ENCODE measurements around the gene CYB5A. TPM values are rescaled to one million over a fixed set of nuclear protein-coding genes. Genes with fewer than 3 reads are reported as not detected.

The CYB5A gene
- total RNA-seq, 3 donors from 2014 or later (not counting 1 experiment from before 2014, with no cell fraction given) = 10.4 to 14.6 (median 13.0) TPM

DNA sequence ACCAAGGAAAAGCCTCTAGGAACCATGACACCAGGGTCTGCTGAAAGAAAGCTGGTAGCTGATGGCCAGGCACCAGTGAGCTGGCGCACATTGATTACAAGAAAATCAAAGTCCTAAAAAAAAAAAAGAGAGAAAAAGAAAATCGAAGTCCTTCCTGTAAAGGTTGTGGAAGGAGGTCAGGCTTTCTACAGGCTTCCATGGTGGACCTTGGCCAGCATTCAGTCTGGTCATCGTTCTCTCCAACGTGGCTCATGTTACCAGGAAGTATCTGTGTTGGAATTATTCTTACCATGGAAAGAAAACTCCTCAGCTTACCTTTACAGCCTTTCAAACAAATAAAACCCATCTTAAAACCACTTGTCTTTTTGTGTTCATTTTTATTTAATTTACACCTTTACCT is 65.6 kb downstream of the CYB5A start:
- no peak for ATAC-seq

DNA sequence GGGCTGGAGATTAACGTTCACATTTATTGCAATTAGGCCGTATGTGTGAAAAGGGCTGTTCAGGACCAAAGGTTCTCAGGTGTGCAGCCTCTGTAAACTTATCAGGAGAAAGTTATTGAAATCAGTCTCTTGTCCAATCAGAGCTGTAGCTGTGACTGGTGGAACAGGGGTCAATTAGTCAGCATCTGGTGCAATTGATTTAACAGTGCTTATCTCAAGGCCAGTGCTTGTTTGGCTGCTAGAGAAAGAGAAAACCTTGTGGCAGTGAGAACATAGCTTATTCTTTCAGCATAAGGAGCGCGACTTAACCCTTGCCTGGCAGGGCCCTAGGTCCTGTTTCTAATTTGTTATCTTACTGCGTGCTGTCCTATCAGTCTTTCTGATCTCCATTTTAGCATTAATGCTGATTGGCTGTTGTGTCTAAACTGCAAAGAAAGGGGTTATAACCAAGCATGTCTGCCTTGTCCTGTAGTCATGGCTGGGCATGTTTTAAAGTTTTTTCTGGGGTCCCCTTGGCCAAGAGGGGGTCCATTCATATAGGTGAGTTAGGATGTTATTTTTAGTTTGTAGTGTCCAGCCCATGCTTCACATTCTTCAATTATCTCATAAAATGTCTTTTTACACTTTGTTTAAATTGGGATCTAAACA is 66.4 kb downstream of the CYB5A start:
- no peak for DNase-seq
- Histone ChIP-seq H3K36me3 (ENCODE audit: control insufficient read depth, insufficient read depth, low read length) (no peaks in the 10 kb centered on the region), H3K27ac (ENCODE audit: low read length) (no peak overlapping the region), H3K4me3 (ENCODE audit: low read length) (no peak overlapping the region), H3K27me3 (ENCODE audit: control insufficient read depth, insufficient read depth, low read length) (no peaks in the 10 kb centered on the region), H3K9me3 (ENCODE audit: control insufficient read depth, insufficient read depth, low read length) (no peaks in the 10 kb centered on the region), H3K4me1 (ENCODE audit: control insufficient read depth, insufficient read depth, low read length) (no peaks in the 10 kb centered on the region)
- no peak for ATAC-seq
- Mint-ChIP-seq H3K36me3 (no peaks in the 10 kb centered on the region), H3K27me3 (ENCODE audit: low read depth in 2 of 2) (peaks cover 2 to 11% of the 10 kb centered on the region in 2 donors), H3K4me1 (no peaks in the 10 kb centered on the region), H3K4me3 (no peak overlapping the region), H3K27ac (no peak overlapping the region), H3K9me3 (no peaks in the 10 kb centered on the region)
- TF ChIP-seq CTCF (IDR thresholded peaks at IDR 0.05) = no peak
- WGBS (ENCODE audit: insufficient coverage) = 94% methylated on average over 5 of the region's 5 CpGs
- intact Hi-C loops (cut with micrococcal nuclease) = no loop called here

More for the DNA sequence above, 65.6 kb downstream of the CYB5A start:
- Mint-ChIP-seq H3K27me3 (ENCODE audit: low read depth in 2 of 2) (peaks cover 2 to 11% of the 10 kb centered on the region in 2 donors), H3K27ac (no peak overlapping the region), H3K9me3 (no peaks in the 10 kb centered on the region), H3K4me3 (no peak overlapping the region), H3K4me1 (no peaks in the 10 kb centered on the region), H3K36me3 (no peaks in the 10 kb centered on the region)
- H3K27ac ChIP-seq (ENCODE audit: low read length) = no peak overlapping the region
- H3K9me3 ChIP-seq (ENCODE audit: control insufficient read depth, insufficient read depth, low read length) = no peaks in the 10 kb centered on the region
- intact Hi-C loops (cut with micrococcal nuclease) = no loop called here
- no peaks in the 10 kb centered on the region for H3K4me1 ChIP-seq (ENCODE audit: control insufficient read depth, insufficient read depth, low read length)
- H3K27me3 ChIP-seq (ENCODE audit: control insufficient read depth, insufficient read depth, low read length) = no peaks in the 10 kb centered on the region
- WGBS (ENCODE audit: insufficient coverage) = 98% methylated on average over 3 of the region's 4 CpGs
- no peak for DNase-seq
- H3K36me3 ChIP-seq (ENCODE audit: control insufficient read depth, insufficient read depth, low read length) = no peaks in the 10 kb centered on the region
- H3K4me3 ChIP-seq (ENCODE audit: low read length) = no peak overlapping the region
- no peak for TF ChIP-seq CTCF (IDR thresholded peaks at IDR 0.05)

GRCh38 chr18:74222710-74223494 is 68.9 kb downstream of the CYB5A start:
- Histone ChIP-seq H3K27me3 (ENCODE audit: control insufficient read depth, insufficient read depth, low read length) (no peaks in the 10 kb centered on the region), H3K9me3 (ENCODE audit: control insufficient read depth, insufficient read depth, low read length) (no peaks in the 10 kb centered on the region), H3K4me1 (ENCODE audit: control insufficient read depth, insufficient read depth, low read length) (no peaks in the 10 kb centered on the region), H3K36me3 (ENCODE audit: control insufficient read depth, insufficient read depth, low read length) (no peaks in the 10 kb centered on the region), H3K27ac (ENCODE audit: low read length) (no peak overlapping the region), H3K4me3 (ENCODE audit: low read length) (no peak overlapping the region)
- Mint-ChIP-seq H3K27ac (no peak overlapping the region), H3K9me3 (no peaks in the 10 kb centered on the region), H3K4me3 (no peak overlapping the region), H3K4me1 (no peaks in the 10 kb centered on the region), H3K36me3 (no peaks in the 10 kb centered on the region), H3K27me3 (ENCODE audit: low read depth in 2 of 2) (peaks cover 2 to 11% of the 10 kb centered on the region in 2 donors)
- DNase-seq (no peak), ATAC-seq (no peak)
- intact Hi-C loops (cut with micrococcal nuclease) = no loop called here
- TF ChIP-seq CTCF (IDR thresholded peaks at IDR 0.05) = no peak
- 78% methylated on average over 6 of the region's 7 CpGs for WGBS (ENCODE audit: insufficient coverage)
